Activated gamma-delta T cell (primary cell): Measurements from ENCODE around the gene SLC38A8.

Experiments
- DNase-seq: peaks from one replicate; lab custom pipeline; 2025; lab: John Stamatoyannopoulos, UW
- total RNA-seq, 2 donors: gene quantifications; one replicate each; lab custom pipeline; 2026; lab: John Stamatoyannopoulos, UW

SLC38A8 gene
- 0.13 to 0.15 reads per million in 2 donors for total RNA-seq

DNA sequence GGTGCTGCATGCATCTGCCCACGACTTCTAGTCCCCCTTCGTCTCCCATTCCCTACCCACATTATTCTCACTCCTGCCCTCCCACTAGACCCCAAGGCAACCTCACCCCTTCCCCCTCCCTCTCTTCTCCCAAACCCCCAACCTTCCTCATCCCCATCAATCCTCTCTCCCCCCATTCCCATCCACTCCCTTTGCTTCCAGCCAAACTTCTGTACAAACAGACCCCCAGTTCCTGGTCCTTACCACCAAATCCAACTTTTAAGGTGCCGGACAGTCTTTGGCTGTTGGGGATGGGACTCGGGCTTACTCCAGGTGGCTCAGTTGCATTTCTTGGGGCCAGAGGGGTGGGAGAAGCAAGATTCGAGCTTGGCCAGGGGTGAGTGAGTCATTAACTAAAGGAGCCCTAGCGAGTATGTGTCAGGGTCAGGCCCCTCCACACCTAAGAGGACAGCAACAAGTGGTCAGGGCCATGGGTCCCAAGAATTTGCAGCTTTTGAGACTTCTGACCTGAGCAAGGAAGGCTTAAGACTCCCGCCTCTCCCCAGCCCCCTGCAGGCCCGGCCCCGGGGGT is at the start of gene SLC38A8:
TSS of gene SLC38A8 (minus strand) at position 488 of the 571 bp plus-strand sequence. CDS start 638 bp downstream, outside the sequence.
- no peak for DNase-seq

GRCh38 chr16:84091460-84091859 is 48.9 kb upstream of the SLC38A8 start:
- DNase-seq = no peak

- no peak for DNase-seq
These were observed 47.6 kb upstream of the SLC38A8 start for GRCh38 chr16:84090211-84090610.

DNA sequence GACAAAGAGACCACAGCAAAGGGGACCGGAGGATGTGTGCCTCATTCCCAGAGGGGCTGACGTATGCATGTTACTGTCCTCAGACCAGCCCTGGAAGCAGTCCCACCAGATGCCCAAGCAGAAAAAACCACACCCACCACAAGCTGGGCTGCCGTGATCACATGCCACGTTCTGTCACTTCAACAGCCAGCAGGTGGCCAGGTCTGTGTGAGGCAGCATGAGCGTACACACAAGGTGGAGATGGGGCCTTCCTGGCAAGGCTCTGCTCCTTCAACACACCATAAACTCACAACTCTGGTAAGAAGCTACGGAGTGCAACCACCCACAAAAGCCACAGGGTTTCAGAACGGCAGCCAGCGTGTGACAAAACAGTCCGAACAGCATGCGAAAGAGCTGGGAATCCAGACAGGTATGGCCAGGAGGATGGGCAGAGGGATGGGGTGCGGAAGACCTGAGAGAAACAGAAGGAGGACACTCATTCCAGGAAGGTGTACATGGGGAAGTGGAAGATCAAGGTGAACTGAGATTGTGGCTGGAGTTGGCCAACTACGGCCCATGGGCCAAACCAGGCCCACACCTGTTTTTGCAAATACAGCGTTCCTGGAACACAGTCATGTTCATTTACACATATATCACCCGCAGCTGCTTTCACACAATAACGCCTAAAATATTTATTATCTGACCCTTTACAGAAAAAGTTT is 46.2 kb upstream of the SLC38A8 start:
- no peak for DNase-seq

DNA sequence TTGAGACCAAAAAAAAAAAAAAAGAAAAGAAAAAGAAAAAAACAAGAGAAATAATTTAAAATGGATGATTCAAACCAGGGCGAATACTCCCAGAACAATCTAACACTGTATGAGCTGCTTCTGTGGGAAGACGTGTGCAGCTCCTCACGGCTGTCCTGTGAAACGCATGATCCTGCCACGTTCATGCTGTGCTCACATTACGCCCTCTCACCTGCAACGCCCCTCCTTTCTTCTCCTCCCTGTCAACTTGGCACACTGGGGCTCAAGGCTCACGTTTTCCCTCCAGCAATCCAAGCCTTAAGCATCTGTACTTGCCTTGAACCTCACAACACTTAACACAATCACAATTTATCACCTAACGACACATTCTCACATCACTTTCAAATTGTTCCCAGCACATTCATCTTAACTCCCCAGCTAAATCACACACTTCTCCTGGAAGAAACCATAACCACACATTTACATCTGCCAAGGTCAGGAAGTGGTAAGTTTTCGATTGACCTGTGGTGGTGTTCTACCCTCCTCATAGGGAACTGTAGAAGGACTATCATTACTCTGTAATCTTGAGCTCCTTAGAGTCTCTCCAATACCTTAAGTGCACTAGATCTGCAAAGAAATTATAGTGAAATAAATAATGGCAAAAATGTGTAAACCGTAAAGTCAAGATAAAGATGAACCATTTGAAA is 45.0 kb upstream of the SLC38A8 start:
- DNase-seq = no peak

GRCh38 chr16:84087001-84087400 is 44.4 kb upstream of the SLC38A8 start:
- no peak for DNase-seq

DNA sequence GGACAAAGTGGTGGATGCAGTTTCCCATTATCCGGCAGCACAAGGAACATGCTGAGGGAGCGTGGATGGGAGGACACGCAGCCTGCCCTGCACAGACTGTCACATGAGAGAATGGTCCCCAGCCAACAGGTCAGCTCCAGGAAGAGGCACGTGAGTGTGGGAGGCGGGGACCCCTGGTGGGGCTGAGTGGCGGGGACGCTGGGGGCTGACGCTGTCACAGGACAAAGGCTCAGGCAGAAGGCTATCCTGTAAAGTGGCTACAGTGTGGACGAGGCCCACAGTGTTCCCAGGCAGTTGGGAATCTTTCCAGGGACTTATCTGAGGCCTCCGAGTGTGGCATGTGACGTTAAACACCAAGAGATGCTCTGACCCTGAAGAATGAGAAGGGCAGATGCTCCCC is 43.7 kb upstream of the SLC38A8 start:
- DNase-seq = no peak

DNA sequence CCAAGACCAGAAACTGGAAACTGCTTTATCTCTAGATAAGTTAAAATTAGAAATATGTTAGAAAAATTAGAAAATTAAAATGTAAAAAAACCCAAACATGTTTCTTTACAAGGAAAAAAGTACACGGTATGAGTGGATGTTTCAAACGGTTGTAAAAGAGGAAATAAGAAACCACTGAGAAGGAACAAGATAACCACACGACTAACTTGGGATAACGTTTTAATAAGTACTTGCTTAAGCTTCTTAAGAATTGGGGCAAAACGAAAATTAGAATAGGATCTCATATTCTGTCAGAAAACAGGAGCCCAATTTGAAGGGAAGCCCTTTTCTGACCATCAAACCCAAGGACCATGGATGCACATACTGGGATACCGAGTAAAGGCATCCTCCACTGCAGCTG is 43.2 kb upstream of the SLC38A8 start:
- no peak for DNase-seq

GRCh38 chr16:84085271-84085667 is 42.7 kb upstream of the SLC38A8 start:
- no peak for DNase-seq

- no peak for DNase-seq
These were observed 42.1 kb upstream of the SLC38A8 start for GRCh38 chr16:84084570-84085270.

DNA sequence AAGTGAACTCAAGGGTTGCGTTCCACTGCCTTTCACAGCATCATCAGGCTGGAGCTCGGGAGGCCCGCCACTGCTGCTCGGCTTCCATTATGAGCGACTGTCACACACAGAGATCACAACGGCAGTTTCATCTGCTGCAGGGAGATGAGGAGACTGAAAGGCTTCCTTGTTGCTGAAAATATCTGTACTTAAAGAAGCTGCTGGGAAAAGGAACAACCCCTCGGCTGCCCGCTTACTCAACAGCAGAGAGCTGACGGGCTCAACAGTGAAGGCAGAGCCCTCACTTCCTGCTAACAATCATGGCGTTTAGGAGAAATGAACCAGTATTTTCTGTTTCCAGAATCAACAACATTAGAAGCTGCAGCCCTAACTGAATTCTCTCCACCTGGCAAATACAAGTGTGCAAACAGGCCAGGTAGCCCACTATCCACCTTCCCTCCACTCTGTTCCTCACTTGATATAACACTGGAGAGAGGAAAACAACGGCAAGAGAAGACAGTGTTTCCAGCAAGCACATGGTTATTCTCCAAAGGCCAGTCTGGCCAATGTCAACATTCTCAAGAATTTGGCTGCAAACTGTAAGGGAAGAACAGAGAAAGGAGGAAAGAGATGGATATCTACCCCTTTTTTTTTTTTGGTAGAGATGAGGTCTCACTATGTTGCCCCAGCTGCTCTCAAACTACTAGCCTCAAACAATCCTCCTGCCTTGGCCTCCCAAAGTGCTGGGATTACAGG is 40.4 kb upstream of the SLC38A8 start:
- DNase-seq = no peak

GRCh38 chr16:84082110-84082509 is 39.5 kb upstream of the SLC38A8 start:
- no peak for DNase-seq

DNA sequence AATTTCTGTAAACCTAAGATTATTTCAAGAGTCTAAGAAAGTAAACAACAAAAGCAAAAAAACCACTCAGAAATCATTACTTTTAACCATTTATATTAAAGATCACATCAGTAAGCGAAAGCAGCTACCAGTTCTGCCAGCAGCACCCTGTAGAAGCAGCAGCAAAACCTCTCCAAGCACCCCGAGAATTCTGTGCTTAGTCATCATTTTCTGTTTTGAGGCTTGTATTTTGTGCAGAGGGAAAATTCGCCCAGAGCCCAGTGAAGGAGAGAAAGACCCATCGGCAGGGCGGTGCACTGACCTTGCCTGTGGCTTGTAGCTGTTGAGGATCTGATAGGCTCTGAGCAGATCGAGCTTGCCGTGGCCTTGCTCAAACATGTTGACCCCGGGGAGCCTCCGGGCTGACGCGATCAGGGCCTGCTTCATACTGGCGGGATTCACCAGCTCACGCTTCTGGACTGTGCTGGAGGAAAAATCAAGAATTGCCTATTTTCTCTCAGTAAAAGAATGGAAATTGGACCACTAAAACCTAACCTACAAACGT is 38.9 kb upstream of the SLC38A8 start:
- no peak for DNase-seq

GRCh38 chr16:84080813-84081212 is 38.2 kb upstream of the SLC38A8 start:
- no peak for DNase-seq

GRCh38 chr16:84080378-84080777 is 37.8 kb upstream of the SLC38A8 start:
- DNase-seq = no peak

- no peak for DNase-seq
These were observed 37.1 kb upstream of the SLC38A8 start for GRCh38 chr16:84079664-84080063.

GRCh38 chr16:84075376-84075775 is 32.8 kb upstream of the SLC38A8 start:
- no peak for DNase-seq

- no peak for DNase-seq
These were observed 32.1 kb upstream of the SLC38A8 start for GRCh38 chr16:84074721-84075120.

- no peak for DNase-seq
These were observed 29.4 kb upstream of the SLC38A8 start for GRCh38 chr16:84072014-84072413.

DNA sequence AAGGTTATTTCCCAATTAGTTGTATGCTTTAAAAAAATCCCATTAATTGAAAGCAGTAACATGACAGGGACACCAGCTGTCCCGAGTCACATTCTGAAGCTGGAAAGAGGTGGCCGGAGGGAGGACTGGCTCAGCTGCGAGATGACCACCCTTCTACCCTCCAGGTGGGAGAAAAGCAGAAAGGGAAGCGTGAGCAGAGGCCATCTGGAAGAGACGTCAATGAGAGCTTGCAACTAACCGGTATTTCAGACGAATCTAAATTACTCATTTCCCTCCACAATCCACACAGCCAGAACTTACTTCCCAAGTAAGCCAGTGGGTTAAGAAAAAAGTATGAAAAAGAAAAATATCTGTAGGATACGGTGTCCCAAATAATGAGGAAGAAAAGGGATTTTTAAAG is 28.5 kb upstream of the SLC38A8 start:
- no peak for DNase-seq

- no peak for DNase-seq
These were observed 26.9 kb upstream of the SLC38A8 start for GRCh38 chr16:84069540-84069939.
